AG04449 (cell line): Measurements from ENCODE around the gene IRS4.
A peak's percentile ranks its signal among the peaks of the same experiment; 100 is the strongest.

ENCODE experiments used
- CTCF ChIA-PET: fragments of 350-600 bp; formaldehyde crosslinking; extraction: SDS; loops from one replicate; lab custom pipeline; 2021; ENCODE audit warnings: antibody characterized with exemption; lab: Yijun Ruan, JAX
- POLR2A ChIA-PET: fragments of 400-600, 350-600 bp; formaldehyde crosslinking; extraction: SDS; loops from one replicate; lab custom pipeline; 2020; ENCODE audit warnings: antibody characterized with exemption, inconsistent platforms; lab: Yijun Ruan, JAX
- DNase-seq: peaks from one replicate; pipeline ENCODE4 v3.0.0-alpha.2; 2010; ENCODE audit warnings: low read depth, low spot score
- H3K4me3 ChIP-seq: 2 replicates; pipeline ENCODE4 v1.5.1; 2011; ENCODE audit warnings: low read depth, mild to moderate bottlenecking, control low read depth, low read length
- TF ChIP-seq, protein P1 (sequence below): IDR thresholded peaks from one replicate; pipeline ENCODE4 v1.5.1; 2011; ENCODE audit warnings: mild to moderate bottlenecking, moderate library complexity, low read length, control low read depth, inconsistent platforms; ENCODE audit not compliant: insufficient read depth; ENCODE audit errors: missing control alignments

IRS4 gene

GRCh38 chrX:108735679-108736508, 469 bp downstream of the IRS4 start:
- ChIA-PET POLR2A (no interaction called here), CTCF (no interaction called here)
- no peak for DNase-seq
- peak overlapping the region; percentile 47 for H3K4me3 ChIP-seq
- TF ChIP-seq, protein P1, sequence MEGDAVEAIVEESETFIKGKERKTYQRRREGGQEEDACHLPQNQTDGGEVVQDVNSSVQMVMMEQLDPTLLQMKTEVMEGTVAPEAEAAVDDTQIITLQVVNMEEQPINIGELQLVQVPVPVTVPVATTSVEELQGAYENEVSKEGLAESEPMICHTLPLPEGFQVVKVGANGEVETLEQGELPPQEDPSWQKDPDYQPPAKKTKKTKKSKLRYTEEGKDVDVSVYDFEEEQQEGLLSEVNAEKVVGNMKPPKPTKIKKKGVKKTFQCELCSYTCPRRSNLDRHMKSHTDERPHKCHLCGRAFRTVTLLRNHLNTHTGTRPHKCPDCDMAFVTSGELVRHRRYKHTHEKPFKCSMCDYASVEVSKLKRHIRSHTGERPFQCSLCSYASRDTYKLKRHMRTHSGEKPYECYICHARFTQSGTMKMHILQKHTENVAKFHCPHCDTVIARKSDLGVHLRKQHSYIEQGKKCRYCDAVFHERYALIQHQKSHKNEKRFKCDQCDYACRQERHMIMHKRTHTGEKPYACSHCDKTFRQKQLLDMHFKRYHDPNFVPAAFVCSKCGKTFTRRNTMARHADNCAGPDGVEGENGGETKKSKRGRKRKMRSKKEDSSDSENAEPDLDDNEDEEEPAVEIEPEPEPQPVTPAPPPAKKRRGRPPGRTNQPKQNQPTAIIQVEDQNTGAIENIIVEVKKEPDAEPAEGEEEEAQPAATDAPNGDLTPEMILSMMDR = no peak

- TF ChIP-seq, protein P1 = no peak
- CTCF ChIA-PET = no interaction called here
- H3K4me3 ChIP-seq = no peak overlapping the region
- POLR2A ChIA-PET = no interaction called here
- DNase-seq = no peak
These were observed 1.2 kb downstream of the IRS4 start for GRCh38 chrX:108735091-108735678.

- DNase-seq = no peak
- ChIA-PET POLR2A (no interaction called here), CTCF (no interaction called here)
- H3K4me3 ChIP-seq = no peak overlapping the region
- TF ChIP-seq, protein P1 = no peak
These were observed 1.9 kb downstream of the IRS4 start for GRCh38 chrX:108734426-108734825.

- no peak overlapping the region for H3K4me3 ChIP-seq
- DNase-seq = no peak
- TF ChIP-seq, protein P1 = no peak
- ChIA-PET CTCF (no interaction called here), POLR2A (no interaction called here)
These were observed 3.6 kb downstream of the IRS4 start for GRCh38 chrX:108732630-108733321.

DNA sequence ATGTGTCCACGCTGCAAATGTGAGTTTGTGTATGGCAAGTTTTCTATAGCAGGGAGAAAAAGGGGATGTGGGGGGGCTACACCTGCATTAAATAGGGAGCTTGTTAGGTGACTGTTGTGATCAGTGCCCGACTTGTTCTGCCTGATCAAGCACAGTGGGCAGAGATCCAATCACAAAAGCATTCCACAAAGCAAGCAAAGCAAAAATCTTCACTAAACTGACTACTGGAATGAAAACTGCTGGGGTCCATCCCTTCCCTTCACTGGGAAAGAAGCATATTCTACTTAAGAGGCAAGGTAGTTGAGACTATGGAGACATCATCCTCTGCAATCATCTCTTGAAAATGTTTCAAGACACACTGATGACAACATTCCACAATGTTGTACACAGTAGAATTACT, 5.2 kb downstream of the IRS4 start:
- ChIA-PET CTCF (no interaction called here), POLR2A (no interaction called here)
- no peak for DNase-seq
- TF ChIP-seq, protein P1 = no peak
- no peak overlapping the region for H3K4me3 ChIP-seq

DNA sequence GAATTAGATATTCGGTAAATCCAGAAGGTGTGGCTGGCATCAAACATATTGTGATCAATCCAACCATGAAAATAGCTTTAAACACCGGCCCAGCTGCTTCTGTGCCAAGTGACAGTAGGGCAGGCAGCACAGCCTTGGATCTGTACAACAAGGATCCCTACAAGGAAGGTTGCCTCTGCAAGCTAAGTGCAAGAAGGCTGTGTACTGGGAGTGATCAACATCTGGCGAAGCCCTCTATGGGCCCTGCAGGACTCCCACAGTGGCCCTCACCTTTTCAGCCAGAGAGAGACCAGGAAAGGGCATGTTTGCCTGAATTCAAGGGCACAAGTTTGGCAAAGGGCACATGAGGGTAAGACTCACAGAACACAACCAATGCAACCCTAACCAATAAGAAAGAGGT, 9.6 kb downstream of the IRS4 start:
- no peak overlapping the region for H3K4me3 ChIP-seq
- ChIA-PET POLR2A (no interaction called here), CTCF (no interaction called here)
- DNase-seq = no peak
- TF ChIP-seq, protein P1 = no peak
